Stimulated activated naive B cell treated with anti-CD40 and anti-IgM and Interleukin-4, amounts not matched to agents 10 μg/mL and 1 μg/mL and 100 μg/mL, for 72 hours (primary cell): ENCODE measurements around the gene COL4A1.

ENCODE experiments used
- ATAC-seq, 2 donors: fragments of 150-1000 bp; cut with Tn5 transposase; replicated peaks; 2 replicates each; pipeline ENCODE4 v1.10.0; 2021; ENCODE audit warnings: moderate library complexity in 1 of 2
- DNase-seq: peaks from one replicate; pipeline ENCODE4 v3.0.0; 2021
- H3K27ac Mint-ChIP-seq: one replicate; pipeline ENCODE4 v1.8.0; 2022; ENCODE audit warnings: mild to moderate bottlenecking, mixed read lengths
- H3K27me3 Mint-ChIP-seq, 2 donors: one replicate each; pipeline ENCODE4 v1.8.0; 2022; ENCODE audit warnings: mixed read lengths in 2 of 2
- H3K36me3 Mint-ChIP-seq, 2 donors: one replicate each; pipeline ENCODE4 v1.8.0; 2022; ENCODE audit warnings: mixed read lengths in 2 of 2, mild to moderate bottlenecking in 1 of 2
- H3K4me1 Mint-ChIP-seq, 2 donors: one replicate each; pipeline ENCODE4 v1.8.0; 2022; ENCODE audit warnings: mixed read lengths in 2 of 2, mild to moderate bottlenecking in 1 of 2
- H3K4me3 Mint-ChIP-seq, 2 donors: one replicate each; pipeline ENCODE4 v1.8.0; 2022; ENCODE audit warnings: mild to moderate bottlenecking in 2 of 2, mixed read lengths in 2 of 2, moderate library complexity in 1 of 2
- H3K9me3 Mint-ChIP-seq, 2 donors: one replicate each; pipeline ENCODE4 v1.8.0; 2022; ENCODE audit warnings: mixed read lengths in 2 of 2, mild to moderate bottlenecking in 1 of 2

COL4A1 gene

GRCh38 chr13:110127986-110128511, 178.9 kb downstream of the COL4A1 start:
- Mint-ChIP-seq H3K36me3 (no peaks in the 10 kb centered on the region), H3K27ac (no peak overlapping the region), H3K9me3 (peaks cover 0 to 1% of the 10 kb centered on the region in 2 donors), H3K4me3 (no peak overlapping the region), H3K27me3 (peaks cover 20 to 41% of the 10 kb centered on the region in 2 donors), H3K4me1 (peaks cover 2 to 20% of the 10 kb centered on the region in 2 donors)
- ATAC-seq (peak in 1 of 2 donors; percentile 49), DNase-seq (no peak)

- H3K4me1 Mint-ChIP-seq = peaks cover 4 to 20% of the 10 kb centered on the region in 2 donors
- DNase-seq (no peak), ATAC-seq (no peak)
- peaks cover 23 to 45% of the 10 kb centered on the region in 2 donors for H3K27me3 Mint-ChIP-seq
- H3K27ac Mint-ChIP-seq = no peak overlapping the region
- no peak overlapping the region for H3K4me3 Mint-ChIP-seq
- no peaks in the 10 kb centered on the region for H3K36me3 Mint-ChIP-seq
- peaks cover 0 to 1% of the 10 kb centered on the region in 2 donors for H3K9me3 Mint-ChIP-seq
These were observed 180.5 kb downstream of the COL4A1 start for GRCh38 chr13:110126391-110126961.

- Mint-ChIP-seq H3K9me3 (peaks cover 0 to 1% of the 10 kb centered on the region in 2 donors), H3K27ac (no peak overlapping the region), H3K36me3 (no peaks in the 10 kb centered on the region), H3K4me1 (peaks cover 4 to 20% of the 10 kb centered on the region in 2 donors), H3K27me3 (peaks cover 23 to 45% of the 10 kb centered on the region in 2 donors), H3K4me3 (no peak overlapping the region)
- DNase-seq (no peak), ATAC-seq (no peak)
These were observed 181.2 kb downstream of the COL4A1 start for GRCh38 chr13:110125613-110126272.

- DNase-seq = no peak
- H3K4me3 Mint-ChIP-seq = no peak overlapping the region
- peaks cover 0 to 1% of the 10 kb centered on the region in 2 donors for H3K9me3 Mint-ChIP-seq
- H3K27ac Mint-ChIP-seq = no peak overlapping the region
- H3K4me1 Mint-ChIP-seq = peaks cover 4 to 20% of the 10 kb centered on the region in 2 donors
- ATAC-seq = no peak
- peaks cover 23 to 45% of the 10 kb centered on the region in 2 donors for H3K27me3 Mint-ChIP-seq
- H3K36me3 Mint-ChIP-seq = no peaks in the 10 kb centered on the region
These were observed 181.8 kb downstream of the COL4A1 start for GRCh38 chr13:110125157-110125556.

GRCh38 chr13:110124201-110124940, 182.6 kb downstream of the COL4A1 start:
- Mint-ChIP-seq H3K4me3 (no peak overlapping the region), H3K27me3 (peaks cover 23 to 45% of the 10 kb centered on the region in 2 donors), H3K9me3 (no peaks in the 10 kb centered on the region), H3K4me1 (peaks cover 4 to 20% of the 10 kb centered on the region in 2 donors), H3K27ac (no peak overlapping the region), H3K36me3 (no peaks in the 10 kb centered on the region)
- ATAC-seq (no peak), DNase-seq (no peak)

GRCh38 chr13:110123041-110123809, 183.7 kb downstream of the COL4A1 start:
- Mint-ChIP-seq H3K9me3 (no peaks in the 10 kb centered on the region), H3K27ac (no peak overlapping the region), H3K27me3 (peaks cover 23 to 45% of the 10 kb centered on the region in 2 donors), H3K4me3 (no peak overlapping the region), H3K36me3 (no peaks in the 10 kb centered on the region), H3K4me1 (peaks cover 4 to 16% of the 10 kb centered on the region in 2 donors)
- DNase-seq (no peak), ATAC-seq (no peak)

- peaks cover 2 to 6% of the 10 kb centered on the region in 2 donors for H3K4me1 Mint-ChIP-seq
- H3K4me3 Mint-ChIP-seq = no peak overlapping the region
- no peaks in the 10 kb centered on the region for H3K9me3 Mint-ChIP-seq
- no peak overlapping the region for H3K27ac Mint-ChIP-seq
- H3K27me3 Mint-ChIP-seq = peaks cover 25 to 42% of the 10 kb centered on the region in 2 donors
- ATAC-seq = no peak
- H3K36me3 Mint-ChIP-seq = no peaks in the 10 kb centered on the region
- DNase-seq = no peak
These were observed 185.4 kb downstream of the COL4A1 start for GRCh38 chr13:110121422-110122083.

GRCh38 chr13:110119935-110120905, 186.7 kb downstream of the COL4A1 start:
- DNase-seq (no peak), ATAC-seq (no peak)
- H3K36me3 Mint-ChIP-seq = no peaks in the 10 kb centered on the region
- H3K4me1 Mint-ChIP-seq = peaks cover 4 to 6% of the 10 kb centered on the region in 2 donors
- H3K27ac Mint-ChIP-seq = no peak overlapping the region
- no peak overlapping the region for H3K4me3 Mint-ChIP-seq
- H3K9me3 Mint-ChIP-seq = no peaks in the 10 kb centered on the region
- peaks cover 30 to 39% of the 10 kb centered on the region in 2 donors for H3K27me3 Mint-ChIP-seq

GRCh38 chr13:110118106-110118505, 188.9 kb downstream of the COL4A1 start:
- Mint-ChIP-seq H3K9me3 (no peaks in the 10 kb centered on the region), H3K36me3 (no peaks in the 10 kb centered on the region), H3K4me1 (peaks cover 4 to 6% of the 10 kb centered on the region in 2 donors), H3K27me3 (peaks cover 22 to 32% of the 10 kb centered on the region in 2 donors), H3K27ac (no peak overlapping the region), H3K4me3 (no peak overlapping the region)
- DNase-seq (no peak), ATAC-seq (no peak)

GRCh38 chr13:110116072-110116487, 190.9 kb downstream of the COL4A1 start:
- peaks cover 19 to 28% of the 10 kb centered on the region in 2 donors for H3K27me3 Mint-ChIP-seq
- peak; percentile 66 to 73 for ATAC-seq
- DNase-seq = no peak
- no peaks in the 10 kb centered on the region for H3K36me3 Mint-ChIP-seq
- H3K27ac Mint-ChIP-seq = no peak overlapping the region
- peak overlapping the region in 1 of 2 donors; percentile 15 for H3K4me3 Mint-ChIP-seq
- no peaks in the 10 kb centered on the region for H3K9me3 Mint-ChIP-seq
- peaks cover 2 to 6% of the 10 kb centered on the region in 2 donors for H3K4me1 Mint-ChIP-seq

- DNase-seq (no peak), ATAC-seq (no peak)
- no peak overlapping the region for H3K27ac Mint-ChIP-seq
- H3K27me3 Mint-ChIP-seq = peaks cover 19 to 28% of the 10 kb centered on the region in 2 donors
- H3K4me3 Mint-ChIP-seq = no peak overlapping the region
- no peaks in the 10 kb centered on the region for H3K9me3 Mint-ChIP-seq
- H3K4me1 Mint-ChIP-seq = peaks cover 2 to 6% of the 10 kb centered on the region in 2 donors
- H3K36me3 Mint-ChIP-seq = no peaks in the 10 kb centered on the region
These were observed 191.4 kb downstream of the COL4A1 start for GRCh38 chr13:110115591-110115990.

- no peak for ATAC-seq
- Mint-ChIP-seq H3K36me3 (no peaks in the 10 kb centered on the region), H3K9me3 (no peaks in the 10 kb centered on the region), H3K4me1 (peaks cover 2 to 6% of the 10 kb centered on the region in 2 donors), H3K4me3 (no peak overlapping the region), H3K27me3 (peaks cover 19 to 28% of the 10 kb centered on the region in 2 donors), H3K27ac (no peak overlapping the region)
- DNase-seq = no peak
These were observed 192.6 kb downstream of the COL4A1 start for GRCh38 chr13:110114316-110114715.
